ENCODE measurements around the gene RAD51AP1. TPM values are rescaled to one million over a fixed set of nuclear protein-coding genes. Genes with fewer than 3 reads are reported as not detected.

Gene RAD51AP1
- total RNA-seq, 1 experiment from 2014 or later = 59.4 TPM

- peaks cover 10 to 12% of the 10 kb centered on the region in 2 experiments for H3K4me1 Mint-ChIP-seq
- no peak overlapping the region for H3K9ac ChIP-seq (ENCODE audit: extremely low read depth, insufficient read length, low read length)
- no peaks in the 10 kb centered on the region for H3K79me2 ChIP-seq (ENCODE audit: insufficient read depth, low read length)
- no peaks in the 10 kb centered on the region for H3K27me3 ChIP-seq (ENCODE audit: insufficient read depth, low read length)
- no peak overlapping the region for H3T11ph ChIP-seq (ENCODE audit: low read length)
- no peaks in the 10 kb centered on the region for H3K4me1 ChIP-seq (ENCODE audit: insufficient read depth, low read length)
- DNase-seq = no peak
- H4K8ac ChIP-seq (replicated peaks; ENCODE audit: insufficient read length, low read depth, low read length) = no peak overlapping the region
- H2BK15ac ChIP-seq (ENCODE audit: low read depth, low read length) = no peak overlapping the region
- H3K9me3 ChIP-seq (ENCODE audit: control insufficient read depth, low read depth, low read length) = no peaks in the 10 kb centered on the region
- no peak overlapping the region for H3K4ac ChIP-seq (ENCODE audit: low read depth, low read length)
- H2BK20ac ChIP-seq (ENCODE audit: low read depth, low read length, poor library complexity, severe bottlenecking) = no peak overlapping the region
- H3K4me3 Mint-ChIP-seq = no peak overlapping the region
- H3K9me3 Mint-ChIP-seq = no peaks in the 10 kb centered on the region; a peak in 1 of 5 replicates
- no peak overlapping the region for H3K14ac ChIP-seq (ENCODE audit: insufficient read depth, low read length)
- H3K18ac ChIP-seq (ENCODE audit: insufficient read length, low read depth, low read length) = no peak overlapping the region
- H4K5ac ChIP-seq (ENCODE audit: insufficient read length, low read depth, low read length) = no peak overlapping the region
- H4K20me1 ChIP-seq (ENCODE audit: control insufficient read depth, insufficient read depth, insufficient read length) = no peaks in the 10 kb centered on the region
- H4K91ac ChIP-seq (ENCODE audit: insufficient read length, low read depth, low read length) = no peak overlapping the region
- WGBS (ENCODE audit: extremely low coverage, insufficient read length, low lambda C conversion rate) = no CpG with 5 or more reads among the region's 2 CpGs
- H3K23me2 ChIP-seq (ENCODE audit: insufficient read length, low read depth, low read length, poor library complexity, severe bottlenecking) = no peaks in the 10 kb centered on the region
- TF ChIP-seq CTCF (conservative IDR thresholded peaks at IDR 0.05) = no peak
- no peak overlapping the region for H3K4me2 ChIP-seq (ENCODE audit: insufficient read depth, insufficient read length, low read length)
- H3K36me3 Mint-ChIP-seq (ENCODE audit: insufficient read depth in 1 of 3, low read depth in 3 of 3) = no peaks in the 10 kb centered on the region
- no peak overlapping the region for H2BK12ac ChIP-seq (ENCODE audit: insufficient read length, low read depth, low read length)
- no peak overlapping the region for H2AFZ ChIP-seq (ENCODE audit: low read length)
- H2AK5ac ChIP-seq (ENCODE audit: insufficient read length, low read length) = no peak overlapping the region
- no peak overlapping the region for H2BK120ac ChIP-seq (ENCODE audit: low read depth, low read length, poor library complexity, severe bottlenecking)
- H3K23ac ChIP-seq (ENCODE audit: insufficient read length, low read depth, low read length) = no peak overlapping the region
- H3K79me1 ChIP-seq (ENCODE audit: insufficient read depth, low read depth, low read length, poor library complexity, severe bottlenecking) = no peaks in the 10 kb centered on the region
- H3K27ac ChIP-seq (ENCODE audit: insufficient read length, low read depth, low read length) = no peak overlapping the region
- H3K56ac ChIP-seq (ENCODE audit: insufficient read length, low read depth, low read length) = no peak overlapping the region
- no peak overlapping the region for H3K27ac Mint-ChIP-seq
- peaks cover 4% of the 10 kb centered on the region for H3K27me3 Mint-ChIP-seq (ENCODE audit: low read depth)
- no peak overlapping the region for H2BK5ac ChIP-seq (ENCODE audit: insufficient read length, low read length)
These were observed 51.3 kb downstream of the RAD51AP1 start for GRCh38 chr12:4589941-4590340.

Data from H9 (cell line).